ENCODE data around the gene PLTP.

PLTP gene

DNA sequence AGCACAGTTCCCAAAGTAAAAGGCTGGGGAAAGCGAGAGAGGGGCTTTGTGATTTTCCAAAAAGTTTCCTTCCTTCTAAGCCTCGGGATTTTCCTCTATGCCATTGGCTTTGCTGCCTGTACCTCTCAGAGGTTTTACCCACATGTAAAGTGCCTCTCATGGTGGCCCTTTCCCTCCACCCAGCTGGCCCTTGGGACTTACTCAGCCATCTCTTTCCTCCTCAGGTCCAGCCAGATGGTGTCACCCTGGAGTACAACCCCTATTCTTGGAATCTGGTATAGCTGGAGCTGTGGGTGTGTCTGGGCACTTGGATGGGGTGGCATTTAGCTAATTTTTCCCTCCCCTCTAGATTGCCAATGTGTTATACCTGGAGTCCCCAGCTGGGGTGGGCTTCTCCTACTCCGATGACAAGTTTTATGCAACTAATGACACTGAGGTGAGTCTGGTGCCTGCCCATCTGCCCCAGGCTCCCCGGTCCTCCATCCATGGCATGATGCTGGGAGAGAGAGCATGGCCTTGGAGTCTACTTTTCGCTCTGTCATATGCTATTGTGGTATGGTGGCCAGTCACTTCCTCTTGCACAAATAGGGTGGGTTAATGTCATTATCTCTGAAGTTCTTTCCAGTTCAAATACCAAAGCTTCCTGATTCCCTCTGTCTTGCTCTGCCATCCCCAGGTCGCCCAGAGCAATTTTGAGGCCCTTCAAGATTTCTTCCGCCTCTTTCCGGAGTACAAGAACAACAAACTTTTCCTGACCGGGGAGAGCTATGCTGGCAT lies 19.7 kb downstream of the PLTP start:
- Histone ChIP-seq H3K9ac (ENCODE audit: low read depth, low read length) (peak overlapping the region; percentile 96), H3K79me2 (ENCODE audit: insufficient read depth, low read length) (peaks cover 20% of the 10 kb centered on the region), H2AFZ (ENCODE audit: low read depth, low read length) (peak overlapping the region; percentile 99), H3K36me3 (ENCODE audit: insufficient read depth, low read length) (peaks cover 35% of the 10 kb centered on the region), H3K27me3 (ENCODE audit: insufficient read depth, low read length, poor library complexity) (no peaks in the 10 kb centered on the region), H3K9me3 (ENCODE audit: insufficient read depth, low read length, severe bottlenecking) (no peaks in the 10 kb centered on the region), H3K27ac (ENCODE audit: low read length) (peak overlapping the region; percentile 92), H3K4me1 (ENCODE audit: insufficient read depth, low read length) (peaks cover 30% of the 10 kb centered on the region), H3K4me3 (ENCODE audit: low read depth in 1 of 2, low read length in 2 of 2) (peak overlapping the region; percentile 95 to 96), H3K4me2 (ENCODE audit: insufficient read depth, low read length) (peak overlapping the region; percentile 99), H4K20me1 (ENCODE audit: insufficient read depth, low read length) (no peaks in the 10 kb centered on the region)
- TF ChIP-seq EZH2 (IDR thresholded peaks at IDR 0.05; ENCODE audit: borderline replicate concordance, low read depth, low read length, severe bottlenecking) = no peak
- TF ChIP-seq, protein P1, sequence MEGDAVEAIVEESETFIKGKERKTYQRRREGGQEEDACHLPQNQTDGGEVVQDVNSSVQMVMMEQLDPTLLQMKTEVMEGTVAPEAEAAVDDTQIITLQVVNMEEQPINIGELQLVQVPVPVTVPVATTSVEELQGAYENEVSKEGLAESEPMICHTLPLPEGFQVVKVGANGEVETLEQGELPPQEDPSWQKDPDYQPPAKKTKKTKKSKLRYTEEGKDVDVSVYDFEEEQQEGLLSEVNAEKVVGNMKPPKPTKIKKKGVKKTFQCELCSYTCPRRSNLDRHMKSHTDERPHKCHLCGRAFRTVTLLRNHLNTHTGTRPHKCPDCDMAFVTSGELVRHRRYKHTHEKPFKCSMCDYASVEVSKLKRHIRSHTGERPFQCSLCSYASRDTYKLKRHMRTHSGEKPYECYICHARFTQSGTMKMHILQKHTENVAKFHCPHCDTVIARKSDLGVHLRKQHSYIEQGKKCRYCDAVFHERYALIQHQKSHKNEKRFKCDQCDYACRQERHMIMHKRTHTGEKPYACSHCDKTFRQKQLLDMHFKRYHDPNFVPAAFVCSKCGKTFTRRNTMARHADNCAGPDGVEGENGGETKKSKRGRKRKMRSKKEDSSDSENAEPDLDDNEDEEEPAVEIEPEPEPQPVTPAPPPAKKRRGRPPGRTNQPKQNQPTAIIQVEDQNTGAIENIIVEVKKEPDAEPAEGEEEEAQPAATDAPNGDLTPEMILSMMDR (IDR thresholded peaks at IDR 0.05; ENCODE audit: borderline replicate concordance, extremely low read depth, low read length, poor library complexity, severe bottlenecking) = no peak
- DNase-seq = no peak
- no peak for ATAC-seq (ENCODE audit: insufficient read depth, low read depth)

DNA sequence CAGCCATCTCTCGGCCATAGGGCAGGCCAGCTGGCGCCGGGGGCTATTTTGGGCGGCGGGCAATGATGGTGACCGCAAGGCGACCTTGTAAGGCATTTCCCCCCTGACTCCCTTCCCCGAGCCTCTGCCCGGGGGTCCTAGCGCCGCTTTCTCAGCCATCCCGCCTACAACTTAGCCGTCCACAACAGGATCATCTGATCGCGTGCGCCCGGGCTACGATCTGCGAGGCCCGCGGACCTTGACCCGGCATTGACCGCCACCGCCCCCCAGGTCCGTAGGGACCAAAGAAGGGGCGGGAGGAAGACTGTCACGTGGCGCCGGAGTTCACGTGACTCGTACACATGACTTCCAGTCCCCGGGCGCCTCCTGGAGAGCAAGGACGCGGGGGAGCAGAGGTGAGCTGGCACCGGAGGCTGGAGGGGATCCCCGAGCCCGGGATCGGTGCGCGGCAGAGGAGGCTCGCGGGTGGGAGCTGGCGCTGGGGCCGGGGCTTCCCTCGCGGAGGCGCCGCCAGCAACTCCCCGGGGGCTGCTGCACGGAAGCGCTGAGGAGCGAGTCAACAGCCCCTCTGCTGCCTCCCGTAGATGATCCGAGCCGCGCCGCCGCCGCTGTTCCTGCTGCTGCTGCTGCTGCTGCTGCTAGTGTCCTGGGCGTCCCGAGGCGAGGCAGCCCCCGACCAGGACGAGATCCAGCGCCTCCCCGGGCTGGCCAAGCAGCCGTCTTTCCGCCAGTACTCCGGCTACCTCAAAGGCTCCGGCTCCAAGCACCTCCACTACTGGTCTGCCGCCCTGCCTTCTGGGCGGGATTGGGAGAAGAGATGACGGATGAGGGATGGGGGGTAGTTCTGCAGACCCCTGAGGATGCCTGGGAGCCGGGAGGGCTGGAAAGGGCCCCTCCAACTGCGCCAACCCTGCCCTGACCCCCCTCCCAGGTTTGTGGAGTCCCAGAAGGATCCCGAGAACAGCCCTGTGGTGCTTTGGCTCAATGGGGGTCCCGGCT lies 20.7 kb downstream of the PLTP start, which contains the start of the genes CTSA and NEURL2:
Gene CTSA, plus strand, starts transcription at position 351 of the 999 bp plus-strand sequence. Its CDS starts 234 bp downstream, at position 585.
Gene NEURL2, minus strand, starts transcription at position 224 of the 999 bp plus-strand sequence. Its CDS starts 217 bp downstream, at position 7.
- Histone ChIP-seq H3K27ac (ENCODE audit: low read length) (peak within 1 kb of the TSS; percentile 92), H3K9ac (ENCODE audit: low read depth, low read length) (peak within 1 kb of the TSS; percentile 96), H3K36me3 (ENCODE audit: insufficient read depth, low read length) (peaks cover 35% of the 10 kb centered on the region), H4K20me1 (ENCODE audit: insufficient read depth, low read length) (no peaks in the 10 kb centered on the region), H2AFZ (ENCODE audit: low read depth, low read length) (peak within 1 kb of the TSS; percentile 99), H3K4me1 (ENCODE audit: insufficient read depth, low read length) (peaks cover 30% of the 10 kb centered on the region), H3K4me2 (ENCODE audit: insufficient read depth, low read length) (peak within 1 kb of the TSS; percentile 99), H3K4me3 (ENCODE audit: low read depth in 1 of 2, low read length in 2 of 2) (peak within 1 kb of the TSS; percentile 95 to 96), H3K79me2 (ENCODE audit: insufficient read depth, low read length) (peaks cover 21% of the 10 kb centered on the region), H3K9me3 (ENCODE audit: insufficient read depth, low read length, severe bottlenecking) (no peaks in the 10 kb centered on the region), H3K27me3 (ENCODE audit: insufficient read depth, low read length, poor library complexity) (no peaks in the 10 kb centered on the region)
- ATAC-seq (ENCODE audit: insufficient read depth, low read depth) = peak; percentile 86
- DNase-seq = peak; percentile 88
- TF ChIP-seq, protein P1 (IDR thresholded peaks at IDR 0.05; ENCODE audit: borderline replicate concordance, extremely low read depth, low read length, poor library complexity, severe bottlenecking) = peak; percentile 1
- no peak for TF ChIP-seq EZH2 (IDR thresholded peaks at IDR 0.05; ENCODE audit: borderline replicate concordance, low read depth, low read length, severe bottlenecking)

DNA sequence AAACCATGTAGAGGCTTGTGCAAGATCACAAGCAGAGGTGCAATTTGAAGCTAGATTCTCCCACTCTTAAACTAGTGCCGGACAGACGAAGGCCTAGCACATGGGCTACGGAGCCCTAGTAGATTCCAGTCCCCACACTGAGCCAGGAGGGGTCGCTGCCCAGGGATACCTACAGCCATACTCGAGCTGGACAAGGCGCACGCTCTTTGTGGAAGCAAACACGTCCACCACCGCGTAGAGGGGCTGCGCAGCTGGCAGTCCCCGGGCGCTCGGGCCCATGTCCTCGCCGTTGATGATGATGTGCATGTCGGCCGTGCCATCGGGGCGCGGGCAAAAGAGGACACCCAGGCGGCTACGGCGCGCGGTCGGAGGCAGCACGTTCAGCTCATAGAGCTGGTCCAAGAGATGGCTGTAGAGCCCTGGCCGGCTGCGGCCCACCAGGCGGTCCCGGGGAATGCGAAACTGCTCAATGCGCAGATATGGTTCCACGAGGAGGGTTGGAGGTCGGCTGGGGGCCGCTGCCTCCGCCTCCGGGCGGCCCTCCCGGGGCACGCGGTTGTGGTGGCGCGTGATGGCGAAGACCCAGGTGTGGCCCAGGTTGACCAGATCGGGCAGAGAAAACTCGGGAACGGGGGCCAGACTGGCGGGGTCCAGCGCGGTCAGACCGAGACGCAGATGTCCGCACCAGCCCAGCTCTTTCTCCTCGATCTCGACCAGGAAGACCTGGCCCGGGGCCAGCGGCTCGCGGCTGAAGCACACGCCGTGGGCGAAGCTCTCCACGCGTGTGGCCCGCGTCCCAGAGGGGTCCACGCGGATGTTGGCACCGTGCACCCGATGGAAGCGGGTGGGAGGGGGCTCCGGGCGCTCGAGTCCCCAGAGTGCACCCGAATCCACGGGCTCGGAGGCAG lies 21.6 kb downstream of the PLTP start:
- Histone ChIP-seq H3K79me2 (ENCODE audit: insufficient read depth, low read length) (peaks cover 22% of the 10 kb centered on the region), H3K4me2 (ENCODE audit: insufficient read depth, low read length) (peak overlapping the region; percentile 99), H3K4me1 (ENCODE audit: insufficient read depth, low read length) (peaks cover 31% of the 10 kb centered on the region), H3K27me3 (ENCODE audit: insufficient read depth, low read length, poor library complexity) (no peaks in the 10 kb centered on the region), H3K36me3 (ENCODE audit: insufficient read depth, low read length) (peaks cover 35% of the 10 kb centered on the region), H3K9ac (ENCODE audit: low read depth, low read length) (peak overlapping the region; percentile 96), H4K20me1 (ENCODE audit: insufficient read depth, low read length) (no peaks in the 10 kb centered on the region), H3K4me3 (ENCODE audit: low read depth in 1 of 2, low read length in 2 of 2) (peak overlapping the region; percentile 95 to 96; a peak in 3 of 4 replicates), H2AFZ (ENCODE audit: low read depth, low read length) (peak overlapping the region; percentile 99), H3K27ac (ENCODE audit: low read length) (peak overlapping the region; percentile 92), H3K9me3 (ENCODE audit: insufficient read depth, low read length, severe bottlenecking) (no peaks in the 10 kb centered on the region)
- ATAC-seq (ENCODE audit: insufficient read depth, low read depth) (peak; percentile 22; the same call in 1 of the 3 replicates), DNase-seq (no peak)
- TF ChIP-seq, protein P1 (IDR thresholded peaks at IDR 0.05; ENCODE audit: borderline replicate concordance, extremely low read depth, low read length, poor library complexity, severe bottlenecking) = no peak

Measured in DND-41 (cell line).